K562 (cell line): ENCODE results near the gene VEZF1. TPM values are rescaled to one million over a fixed set of nuclear protein-coding genes. Genes with fewer than 3 reads are reported as not detected.

ENCODE experiments used
- ATAC-seq: fragments of 200-7000 bp; cut with Tn5 transposase; 3 replicates; pipeline ENCODE4 v1.9.1; 2020; ENCODE audit warnings: moderate library complexity
- BruUV-seq: library from RNA; stranded (reverse); fragments of 400-500 nt; replicated peaks from 2 replicates; lab custom pipeline; 2021; lab: Mats Ljungman, UMichigan
- CTCF ChIA-PET: fragments of 300-600 bp; formaldehyde crosslinking; extraction: SDS; loops from one replicate; lab custom pipeline; 2021; ENCODE audit warnings: low intra/inter-chr PET ratio; lab: Yijun Ruan, JAX
- POLR2A ChIA-PET: fragments of 300-600, 350-650 bp; sonication (Branson Sonifier 250); formaldehyde crosslinking; extraction: SDS; loops from one replicate; lab custom pipeline; 2021; ENCODE audit warnings: antibody characterized with exemption, inconsistent platforms; lab: Yijun Ruan, JAX
- DNase-seq, 4 experiments: peaks; one replicate each; pipeline versions ENCODE4 v3.0.0 to v3.0.0-alpha.2; 2011 to 2018; ENCODE audit warnings: low spot score in 3 of 4, mixed read lengths in 3 of 4; ENCODE audit errors: extremely low read depth in 1 of 4
- FAIRE-seq: peaks from 2 replicates; lab custom pipeline; 2011; peaks lifted over from hg19 to GRCh38; lab: Jason Lieb, UNC
- H2AFZ ChIP-seq: 2 replicates; pipeline ENCODE4 v1.6.0; 2011; ENCODE audit warnings: low read depth, low read length, control low read depth, inconsistent platforms
- H3K27ac ChIP-seq: fragments of 200-600 bp; 3 replicates; pipeline ENCODE4 v1.8.0; 2011; ENCODE audit warnings: low read depth, mild to moderate bottlenecking, control low read depth, inconsistent platforms, low read length, moderate library complexity, mixed read lengths; ENCODE audit errors: extremely low read depth
- H3K27me3 ChIP-seq, 2 experiments: fragments of 300-600 bp in 1 of 2; 2 replicates in 1 of 2; 3 replicates in 1 of 2; pipeline versions ENCODE4 v1.6.0 to v1.8.0; 2011; ENCODE audit warnings: inconsistent platforms in 2 of 2, low read length in 2 of 2, mild to moderate bottlenecking in 1 of 2, mixed read lengths in 1 of 2, moderate library complexity in 1 of 2; ENCODE audit not compliant: control insufficient read depth in 2 of 2, insufficient read depth in 2 of 2
- H3K36me3 ChIP-seq: fragments of 300-600 bp; 3 replicates; pipeline ENCODE4 v1.8.0; 2011; ENCODE audit warnings: mild to moderate bottlenecking, low read length, inconsistent platforms; ENCODE audit not compliant: control insufficient read depth, insufficient read depth
- H3K4me1 ChIP-seq, 2 experiments: fragments of 200-600 bp in 1 of 2; replicated peaks in 1 of 2; 2 replicates in 1 of 2; 3 replicates in 1 of 2; pipeline versions ENCODE4 v1.5.1 to v1.8.0; 2011; ENCODE audit warnings: inconsistent platforms in 2 of 2, low read length in 2 of 2, mild to moderate bottlenecking in 1 of 2, mixed read lengths in 1 of 2, moderate library complexity in 1 of 2; ENCODE audit not compliant: control insufficient read depth in 2 of 2, insufficient read depth in 2 of 2
- H3K4me2 ChIP-seq: 2 replicates; pipeline ENCODE4 v1.6.1; 2011; ENCODE audit warnings: low read length, control low read depth, inconsistent platforms, mixed read lengths; ENCODE audit not compliant: insufficient read depth
- H3K4me3 ChIP-seq: fragments of 200-600 bp; sonication (generic), shearing (Covaris generic); 2 replicates; pipeline ENCODE4 v1.5.1; 2016; ENCODE audit warnings: control low read depth, inconsistent platforms
- H3K79me2 ChIP-seq: fragments of 200-600 bp; 3 replicates; pipeline ENCODE4 v1.8.0; 2011; ENCODE audit warnings: low read length, inconsistent platforms; ENCODE audit not compliant: control insufficient read depth, insufficient read depth
- H3K9ac ChIP-seq, 2 experiments: 2 replicates each; pipeline versions ENCODE4 v1.6.0 to v1.6.1; 2011; ENCODE audit warnings: low read depth in 2 of 2, low read length in 2 of 2, control low read depth in 1 of 2, inconsistent platforms in 1 of 2, mild to moderate bottlenecking in 1 of 2, mixed read lengths in 1 of 2; ENCODE audit not compliant: insufficient read depth in 1 of 2
- H3K9me1 ChIP-seq: one replicate; pipeline ENCODE4 v1.6.0; 2011; ENCODE audit warnings: inconsistent platforms, mild to moderate bottlenecking, low read length, moderate library complexity; ENCODE audit not compliant: control insufficient read depth, insufficient read depth
- H3K9me3 ChIP-seq: replicated peaks from 2 replicates; pipeline ENCODE4 v1.5.1; 2011; ENCODE audit warnings: low read depth, low read length, inconsistent platforms; ENCODE audit not compliant: control insufficient read depth, insufficient read depth
- H4K20me1 ChIP-seq: replicated peaks from 2 replicates; pipeline ENCODE4 v1.6.1; 2011; ENCODE audit warnings: low read length, inconsistent platforms, mixed read lengths; ENCODE audit not compliant: control insufficient read depth, insufficient read depth
- HDAC3 ChIP-seq: fragments of 450-650 bp; IDR thresholded peaks from 2 replicates; pipeline ENCODE4 v1.6.1; 2018; ENCODE audit warnings: borderline replicate concordance, mild to moderate bottlenecking, moderate library complexity; ENCODE audit not compliant: partially characterized antibody
- KDM5B ChIP-seq: fragments of 200-600 bp; sonication (generic); IDR thresholded peaks from 2 replicates; pipeline ENCODE4 v1.6.1; 2012; ENCODE audit warnings: low read depth, mild to moderate bottlenecking, moderate library complexity, low read length, control low read depth, inconsistent platforms; ENCODE audit not compliant: insufficient replicate concordance
- MYNN ChIP-seq, 2 experiments: sonication (generic); formaldehyde crosslinking in 1 of 2; IDR thresholded peaks; 2 replicates each; pipeline versions ENCODE4 v1.5.0 to v1.6.1; 2016 to 2020; ENCODE audit warnings: antibody characterized with exemption in 1 of 2, missing genetic modification reagents in 1 of 2
- NFE2 ChIP-seq: IDR thresholded peaks from 2 replicates; pipeline ENCODE4 v1.6.1; 2014; ENCODE audit warnings: antibody characterized with exemption, low read depth
- NR2C1 ChIP-seq, 2 experiments: fragments of 450-650 bp; IDR thresholded peaks; 2 replicates each; pipeline ENCODE4 v1.6.1; 2017; ENCODE audit warnings: mild to moderate bottlenecking in 2 of 2, antibody characterized with exemption in 1 of 2, inconsistent platforms in 1 of 2, missing compliant biosample characterization in 1 of 2, missing genetic modification characterization in 1 of 2
- PCBP2 ChIP-seq: fragments of 200-400 bp; formaldehyde crosslinking; IDR thresholded peaks from 2 replicates; pipeline ENCODE4 v1.6.1; 2018; ENCODE audit warnings: low read length, low read depth, mild to moderate bottlenecking, moderate library complexity; ENCODE audit not compliant: poor library complexity, severe bottlenecking
- POLR2A ChIP-seq: fragments of 450-650 bp; conservative IDR thresholded peaks from 2 replicates; pipeline ENCODE4 v1.6.1; 2016
- POLR2B ChIP-seq: fragments of 450-650 bp; IDR thresholded peaks from 2 replicates; pipeline ENCODE4 v1.6.1; 2018; ENCODE audit warnings: low read depth; ENCODE audit not compliant: partially characterized antibody
- SUPT5H ChIP-seq: fragments of 450-650 bp; IDR thresholded peaks from 2 replicates; pipeline ENCODE4 v1.6.1; 2016
- TAF9B ChIP-seq: fragments of 450-650 bp; IDR thresholded peaks from 2 replicates; pipeline ENCODE4 v1.6.1; 2018; ENCODE audit warnings: mild to moderate bottlenecking; ENCODE audit not compliant: partially characterized antibody
- XRCC5 ChIP-seq: fragments of 200-400 bp; formaldehyde crosslinking; IDR thresholded peaks from 2 replicates; pipeline ENCODE4 v1.6.1; 2017; ENCODE audit warnings: low read depth, mild to moderate bottlenecking, low read length
- ZNF224 ChIP-seq: sonication (generic); formaldehyde crosslinking; IDR thresholded peaks from 2 replicates; pipeline ENCODE4 v1.8.0; 2022; ENCODE audit warnings: mild to moderate bottlenecking, missing genetic modification reagents
- WGBS: fragments of 100-300 bp; shearing (Covaris generic); methylation state at CpG from one replicate; pipeline ENCODE4 v1.1.6; 2016; ENCODE audit warnings: low coverage, mixed read lengths; ENCODE audit not compliant: insufficient coverage; ENCODE audit errors: missing lambda C conversion rate; 5-methylcytosine and 5-hydroxymethylcytosine counted together
- in situ Hi-C: fragments of 300-500 bp; cut with MboI; formaldehyde crosslinking; loops from 4 replicates; pipeline ENCODE4 v1.15.0; 2018; ENCODE audit warnings: inconsistent platforms, mixed read lengths
- intact Hi-C: fragments of 100-400 bp; cut with micrococcal nuclease; formaldehyde crosslinking; loops from 2 replicates; pipeline ENCODE4 v1.14.2; 2022
- polyA plus RNA-seq, 8 experiments: library from polyadenylated mRNA; depleted of rRNA in 4 of 8; stranded (reverse) in 5 of 8; unstranded in 3 of 8; fragments of >200 nt; fragmentation: Nextera tagmentation in 2 of 8; fragmentation: Illumina TruSeq in 1 of 8; extraction: Ambion mirVana in 2 of 8; extraction: Trizol in 1 of 8; gene quantifications; 2 replicates each; pipeline versions ENCODE4 v1.2.1 to v1.2.3, GENCODE V29; 2011 to 2014; ENCODE audit warnings: inconsistent platforms in 1 of 8, missing spikeins in 1 of 8
- total RNA-seq, 7 experiments: library from RNA; depleted of rRNA in 6 of 7; stranded (reverse); fragments of >200 nt in 6 of 7; fragmentation: Illumina TruSeq in 2 of 7; extraction: Trizol in 2 of 7; gene quantifications; 2 replicates each; pipeline versions ENCODE4 v1.2.1 to v1.2.3, GENCODE V29; 2011 to 2021; ENCODE audit warnings: low replicate concordance in 1 of 7
- TF ChIP-seq, protein P1 (sequence below): fragments of 450-650 bp; formaldehyde crosslinking; IDR thresholded peaks from 2 replicates; pipeline ENCODE4 v1.4.0; 2022; ENCODE audit warnings: missing genetic modification characterization
- TF ChIP-seq, protein P2 (sequence below), 2 experiments: fragments of 150-350 bp in 1 of 2; IDR thresholded peaks; 2 replicates each; pipeline ENCODE4 v1.6.1; 2012 to 2016; ENCODE audit warnings: low read depth in 2 of 2, low read length in 2 of 2, mild to moderate bottlenecking in 1 of 2, moderate library complexity in 1 of 2
- TF ChIP-seq, protein P3 (sequence below): fragments of 250-450 bp; sonication (Bioruptor Pico); IDR thresholded peaks from 2 replicates; pipeline ENCODE4 v1.9.0; 2021; ENCODE audit warnings: mild to moderate bottlenecking

The VEZF1 gene
- total and polyA plus RNA-seq, 9 of the 15 experiments (the other 6 are each of a cell fraction or from before 2014, with no cell fraction given), result 9.5 to 33.4 (median 22.1) TPM

DNA sequence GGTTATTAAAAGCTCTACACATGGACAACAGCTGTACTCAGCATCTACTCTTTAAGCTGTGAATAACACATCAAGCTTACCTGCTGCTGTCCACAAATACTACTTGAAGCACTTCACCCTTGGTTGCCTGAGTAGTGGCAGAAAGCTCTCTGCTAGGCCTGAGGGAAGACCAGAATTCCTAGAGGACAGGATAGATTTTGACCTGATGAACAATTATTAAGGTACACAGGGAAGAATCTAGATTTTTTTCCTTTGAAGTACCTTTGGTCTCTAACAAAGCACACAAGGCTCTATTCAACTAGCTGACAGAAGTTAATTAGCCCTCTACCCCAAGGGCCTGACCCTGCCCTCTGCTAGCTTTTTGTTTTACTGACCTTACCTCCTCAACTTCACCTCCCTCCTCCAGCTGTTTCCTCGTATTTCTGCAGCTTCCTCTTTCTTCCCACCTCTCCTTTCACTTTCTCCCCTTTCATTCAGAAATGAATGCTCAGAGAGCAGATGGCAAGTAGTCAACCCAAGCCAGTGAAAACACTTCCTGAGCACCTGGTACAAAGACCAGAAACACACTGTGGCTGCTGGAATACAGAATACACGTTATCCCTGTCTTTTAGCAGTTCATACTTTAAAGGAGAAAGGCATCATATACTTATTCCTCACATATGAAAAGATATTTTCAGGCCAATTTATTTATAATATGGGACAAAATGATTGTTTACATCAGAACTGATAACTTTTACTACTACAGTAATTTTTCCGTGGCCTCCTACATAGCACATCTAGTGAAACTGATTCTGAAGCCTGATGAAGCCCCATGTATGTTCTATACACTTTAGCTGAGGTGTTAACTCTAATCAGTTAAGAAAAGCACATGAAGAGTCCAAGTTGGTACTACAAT lies 5.7 kb upstream of the VEZF1 start:
- no peak overlapping the region for H3K4me3 ChIP-seq
- H4K20me1 ChIP-seq, result no peaks in the 10 kb centered on the region; the same call in 1 of the 2 replicates
- peaks cover 3 to 43% of the 10 kb centered on the region in 2 experiments; a peak in 4 of 5 replicates for H3K4me1 ChIP-seq
- intact Hi-C loops, result loop anchor here (2.0 kb wide), 1 partner anchor 43 kb away; no protein-coding TSS in a partner anchor
- no peak overlapping the region for H2AFZ ChIP-seq
- H3K4me2 ChIP-seq, result no peak overlapping the region
- no peak overlapping the region for H3K27ac ChIP-seq
- ATAC-seq, result peak; percentile 3; the same call in 1 of the 3 replicates
- no peak for DNase-seq
- no peaks in the 10 kb centered on the region for H3K9me3 ChIP-seq
- no peak overlapping the region for H3K9ac ChIP-seq
- FAIRE-seq, result no peak
- H3K79me2 ChIP-seq, result no peaks in the 10 kb centered on the region
- ChIA-PET POLR2A (interaction anchor here (0.6 to 7.6 kb wide), 20 partner anchors 8 to 194 kb away, joined by 3 to 82 read pairs (median 4); partner anchors contain the start of genes MRPS23 and SRSF1), CTCF (interaction anchor here (1.4 kb wide), 1 partner anchor 100 kb away, joined by 4 read pairs; no protein-coding TSS in a partner anchor)
- 27% methylated on average over 3 of the region's 3 CpGs for WGBS
- peaks cover 13% of the 10 kb centered on the region; the same call in 1 of the 3 replicates for H3K36me3 ChIP-seq
- H3K27me3 ChIP-seq, result no peaks in the 10 kb centered on the region
- in situ Hi-C loops, result no loop called here
- no TSS peak for BruUV-seq
- H3K9me1 ChIP-seq, result peaks cover 3% of the 10 kb centered on the region
- TF ChIP-seq MYNN (IDR thresholded peaks at IDR 0.05) (0 out of 2 replicates have a peak, but pooled peaks have one; percentile 23), MYNN (CRISPR knock-in tag; IDR thresholded peaks at IDR 0.05) (no peak), NR2C1 (IDR thresholded peaks at IDR 0.05) (peak; percentile 29; the same call in 1 of the 2 replicates), NR2C1 (tag; IDR thresholded peaks at IDR 0.05) (no peak), SUPT5H (peak; percentile 43), HDAC3 (peak; percentile 9), NFE2 (no peak), ZNF224 (no peak), KDM5B (peak; percentile 14), PCBP2 (no peak), XRCC5 (no peak), TAF9B (no peak), POLR2B (peak; percentile 16), POLR2A (peak; percentile 63)
- TF ChIP-seq, protein P1, sequence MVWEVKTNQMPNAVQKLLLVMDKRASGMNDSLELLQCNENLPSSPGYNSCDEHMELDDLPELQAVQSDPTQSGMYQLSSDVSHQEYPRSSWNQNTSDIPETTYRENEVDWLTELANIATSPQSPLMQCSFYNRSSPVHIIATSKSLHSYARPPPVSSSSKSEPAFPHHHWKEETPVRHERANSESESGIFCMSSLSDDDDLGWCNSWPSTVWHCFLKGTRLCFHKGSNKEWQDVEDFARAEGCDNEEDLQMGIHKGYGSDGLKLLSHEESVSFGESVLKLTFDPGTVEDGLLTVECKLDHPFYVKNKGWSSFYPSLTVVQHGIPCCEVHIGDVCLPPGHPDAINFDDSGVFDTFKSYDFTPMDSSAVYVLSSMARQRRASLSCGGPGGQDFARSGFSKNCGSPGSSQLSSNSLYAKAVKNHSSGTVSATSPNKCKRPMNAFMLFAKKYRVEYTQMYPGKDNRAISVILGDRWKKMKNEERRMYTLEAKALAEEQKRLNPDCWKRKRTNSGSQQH, result 0 out of 2 replicates have a peak, but pooled peaks have one; percentile 54
- TF ChIP-seq, protein P2, sequence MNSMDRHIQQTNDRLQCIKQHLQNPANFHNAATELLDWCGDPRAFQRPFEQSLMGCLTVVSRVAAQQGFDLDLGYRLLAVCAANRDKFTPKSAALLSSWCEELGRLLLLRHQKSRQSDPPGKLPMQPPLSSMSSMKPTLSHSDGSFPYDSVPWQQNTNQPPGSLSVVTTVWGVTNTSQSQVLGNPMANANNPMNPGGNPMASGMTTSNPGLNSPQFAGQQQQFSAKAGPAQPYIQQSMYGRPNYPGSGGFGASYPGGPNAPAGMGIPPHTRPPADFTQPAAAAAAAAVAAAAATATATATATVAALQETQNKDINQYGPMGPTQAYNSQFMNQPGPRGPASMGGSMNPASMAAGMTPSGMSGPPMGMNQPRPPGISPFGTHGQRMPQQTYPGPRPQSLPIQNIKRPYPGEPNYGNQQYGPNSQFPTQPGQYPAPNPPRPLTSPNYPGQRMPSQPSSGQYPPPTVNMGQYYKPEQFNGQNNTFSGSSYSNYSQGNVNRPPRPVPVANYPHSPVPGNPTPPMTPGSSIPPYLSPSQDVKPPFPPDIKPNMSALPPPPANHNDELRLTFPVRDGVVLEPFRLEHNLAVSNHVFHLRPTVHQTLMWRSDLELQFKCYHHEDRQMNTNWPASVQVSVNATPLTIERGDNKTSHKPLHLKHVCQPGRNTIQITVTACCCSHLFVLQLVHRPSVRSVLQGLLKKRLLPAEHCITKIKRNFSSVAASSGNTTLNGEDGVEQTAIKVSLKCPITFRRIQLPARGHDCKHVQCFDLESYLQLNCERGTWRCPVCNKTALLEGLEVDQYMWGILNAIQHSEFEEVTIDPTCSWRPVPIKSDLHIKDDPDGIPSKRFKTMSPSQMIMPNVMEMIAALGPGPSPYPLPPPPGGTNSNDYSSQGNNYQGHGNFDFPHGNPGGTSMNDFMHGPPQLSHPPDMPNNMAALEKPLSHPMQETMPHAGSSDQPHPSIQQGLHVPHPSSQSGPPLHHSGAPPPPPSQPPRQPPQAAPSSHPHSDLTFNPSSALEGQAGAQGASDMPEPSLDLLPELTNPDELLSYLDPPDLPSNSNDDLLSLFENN (IDR thresholded peaks at IDR 0.05; ENCODE audit: low read depth in 2 of 2, low read length in 2 of 2), result no peak
- TF ChIP-seq, protein P3, sequence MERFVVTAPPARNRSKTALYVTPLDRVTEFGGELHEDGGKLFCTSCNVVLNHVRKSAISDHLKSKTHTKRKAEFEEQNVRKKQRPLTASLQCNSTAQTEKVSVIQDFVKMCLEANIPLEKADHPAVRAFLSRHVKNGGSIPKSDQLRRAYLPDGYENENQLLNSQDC (CRISPR knock-in tag), result no peak; the same call in 1 of the 2 replicates
